Purkinje cell (primary cell): Measurements from ENCODE around the gene DNAJC9. TPM values are rescaled to one million over a fixed set of nuclear protein-coding genes. Genes with fewer than 3 reads are reported as not detected.

Experiments used
- polyA plus RNA-seq: library from polyadenylated mRNA; unstranded; fragments of >200 nt; fragmentation: Nextera tagmentation; gene quantifications from 2 replicates; pipeline ENCODE4 v1.2.1, GENCODE V29; 2014

The DNAJC9 gene
- polyA plus RNA-seq: 7.5 and 8.6 TPM in 2 replicates

GRCh38 chr10:73246646-73247508 lies at the start of gene DNAJC9:
TSS of gene DNAJC9 (minus strand) at chr10:73247255. CDS start at chr10:73247189, 66 bp downstream.

GRCh38 chr10:73252445-73253224 lies 5.6 kb upstream of the DNAJC9 start, which contains the start of gene MRPS16:
TSS of gene MRPS16 (minus strand) at chr10:73252644. CDS start at chr10:73252482, 162 bp downstream.

Other genes with a start within 250 kb of the DNAJC9 start
- gene P4HA1, start 150.4 kb downstream of the DNAJC9 start, polyA plus RNA-seq: 9.3 and 13.7 TPM in 2 replicates
- not detected in 2 replicates for gene NUDT13, start 136.8 kb downstream of the DNAJC9 start, polyA plus RNA-seq
- 23.9 and 27.6 TPM in 2 replicates for gene ECD, start 79.2 kb downstream of the DNAJC9 start, polyA plus RNA-seq
- gene FAM149B1, start 79.1 kb downstream of the DNAJC9 start, polyA plus RNA-seq: 8.5 and 12.6 TPM in 2 replicates
- 22.2 and 49.5 TPM in 2 replicates for gene MRPS16, start 5.4 kb upstream of the DNAJC9 start, polyA plus RNA-seq
- 2.9 and 6.3 TPM in 2 replicates for gene CFAP70, start 111.6 kb upstream of the DNAJC9 start, polyA plus RNA-seq
- 126 and 140 TPM in 2 replicates for gene ANXA7, start 166.8 kb upstream of the DNAJC9 start, polyA plus RNA-seq
- 0.20 and 0.36 TPM in 2 replicates for gene MSS51, start 186.3 kb upstream of the DNAJC9 start, polyA plus RNA-seq
- 163 and 177 TPM in 2 replicates for gene PPP3CB, start 248.8 kb upstream of the DNAJC9 start, polyA plus RNA-seq